PFSK-1 (cell line): ENCODE results near the gene KCNJ6.

Experiments
- FOXP2 ChIP-seq: optimal IDR thresholded peaks from 2 replicates; pipeline ENCODE3; 2011; ENCODE audit warnings: borderline replicate concordance, control low read depth, inconsistent platforms; ENCODE audit not compliant: insufficient read depth; ENCODE audit errors: extremely low read length, extremely low read depth
- POLR2AphosphoS5 ChIP-seq: IDR thresholded peaks from 2 replicates; pipeline ENCODE4 v1.6.1; 2012; ENCODE audit warnings: low read depth, mild to moderate bottlenecking, control low read depth, low read length, moderate library complexity
- SIN3A ChIP-seq: IDR thresholded peaks from 2 replicates; pipeline ENCODE4 v1.6.1; 2012; ENCODE audit warnings: mild to moderate bottlenecking, low read length, moderate library complexity, borderline replicate concordance; ENCODE audit not compliant: insufficient read depth
- TAF1 ChIP-seq: IDR thresholded peaks from 2 replicates; pipeline ENCODE4 v1.6.1; 2012; ENCODE audit warnings: low read length, control low read depth, borderline replicate concordance; ENCODE audit not compliant: insufficient read depth
- TF ChIP-seq, protein P1 (sequence below), 2 experiments: IDR thresholded peaks; 2 replicates each; pipeline versions ENCODE4 v1.6.1 to v1.8.0; 2011 to 2012; ENCODE audit warnings: low read depth in 2 of 2, low read length in 2 of 2, control low read depth in 1 of 2, inconsistent platforms in 1 of 2, mild to moderate bottlenecking in 1 of 2, moderate library complexity in 1 of 2; ENCODE audit not compliant: insufficient read depth in 1 of 2

The KCNJ6 gene

DNA sequence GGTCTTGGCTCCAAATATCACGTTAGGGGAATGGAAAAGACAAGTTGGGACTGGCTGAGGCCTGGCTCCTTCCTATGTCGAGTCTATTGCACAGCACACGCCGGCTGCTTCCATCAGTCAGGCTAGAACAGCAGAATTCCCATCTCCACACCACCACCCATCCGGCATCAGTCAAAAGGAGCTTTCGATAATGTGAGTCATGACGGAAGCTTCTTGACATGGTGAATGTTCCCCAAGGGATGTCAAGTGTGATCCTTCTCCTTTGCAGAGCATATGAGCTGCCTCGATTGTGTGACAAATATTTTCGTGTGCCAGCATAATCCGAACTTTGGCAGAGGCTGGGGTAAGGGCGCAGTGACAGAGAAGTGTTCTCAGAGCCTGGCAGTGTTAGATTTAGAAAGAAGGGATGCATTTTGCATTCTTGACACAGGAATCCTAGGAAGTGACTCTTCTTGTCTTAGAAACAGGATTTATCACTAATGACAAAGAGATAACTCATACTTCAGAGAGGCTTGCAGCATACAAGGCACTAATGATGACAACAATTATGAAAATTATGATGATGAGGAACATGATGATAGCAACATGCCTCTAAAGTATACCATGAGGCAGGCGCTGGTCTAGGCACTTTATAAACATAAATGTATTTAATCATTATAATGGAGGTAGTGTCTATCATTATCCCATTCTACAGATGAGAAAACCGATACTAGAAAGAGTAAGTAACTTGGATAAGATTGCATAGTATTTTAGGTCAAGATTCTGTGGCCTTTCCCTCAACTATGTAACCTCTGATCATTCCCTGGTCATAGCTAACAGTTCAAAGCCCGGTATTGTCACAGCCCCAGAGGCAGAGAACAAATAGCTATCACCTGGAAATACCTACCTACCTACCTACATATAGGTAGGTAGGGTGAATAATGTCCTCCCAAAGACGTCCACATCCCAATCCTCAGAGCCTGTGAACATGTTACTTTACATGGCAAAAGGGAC, 135.0 kb downstream of the KCNJ6 start:
- TF ChIP-seq, protein P1, sequence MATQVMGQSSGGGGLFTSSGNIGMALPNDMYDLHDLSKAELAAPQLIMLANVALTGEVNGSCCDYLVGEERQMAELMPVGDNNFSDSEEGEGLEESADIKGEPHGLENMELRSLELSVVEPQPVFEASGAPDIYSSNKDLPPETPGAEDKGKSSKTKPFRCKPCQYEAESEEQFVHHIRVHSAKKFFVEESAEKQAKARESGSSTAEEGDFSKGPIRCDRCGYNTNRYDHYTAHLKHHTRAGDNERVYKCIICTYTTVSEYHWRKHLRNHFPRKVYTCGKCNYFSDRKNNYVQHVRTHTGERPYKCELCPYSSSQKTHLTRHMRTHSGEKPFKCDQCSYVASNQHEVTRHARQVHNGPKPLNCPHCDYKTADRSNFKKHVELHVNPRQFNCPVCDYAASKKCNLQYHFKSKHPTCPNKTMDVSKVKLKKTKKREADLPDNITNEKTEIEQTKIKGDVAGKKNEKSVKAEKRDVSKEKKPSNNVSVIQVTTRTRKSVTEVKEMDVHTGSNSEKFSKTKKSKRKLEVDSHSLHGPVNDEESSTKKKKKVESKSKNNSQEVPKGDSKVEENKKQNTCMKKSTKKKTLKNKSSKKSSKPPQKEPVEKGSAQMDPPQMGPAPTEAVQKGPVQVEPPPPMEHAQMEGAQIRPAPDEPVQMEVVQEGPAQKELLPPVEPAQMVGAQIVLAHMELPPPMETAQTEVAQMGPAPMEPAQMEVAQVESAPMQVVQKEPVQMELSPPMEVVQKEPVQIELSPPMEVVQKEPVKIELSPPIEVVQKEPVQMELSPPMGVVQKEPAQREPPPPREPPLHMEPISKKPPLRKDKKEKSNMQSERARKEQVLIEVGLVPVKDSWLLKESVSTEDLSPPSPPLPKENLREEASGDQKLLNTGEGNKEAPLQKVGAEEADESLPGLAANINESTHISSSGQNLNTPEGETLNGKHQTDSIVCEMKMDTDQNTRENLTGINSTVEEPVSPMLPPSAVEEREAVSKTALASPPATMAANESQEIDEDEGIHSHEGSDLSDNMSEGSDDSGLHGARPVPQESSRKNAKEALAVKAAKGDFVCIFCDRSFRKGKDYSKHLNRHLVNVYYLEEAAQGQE (IDR thresholded peaks at IDR 0.05; ENCODE audit: insufficient read depth in 1 of 2, low read depth in 2 of 2, low read length in 2 of 2) = no peak
- no peak for TF ChIP-seq FOXP2

DNA sequence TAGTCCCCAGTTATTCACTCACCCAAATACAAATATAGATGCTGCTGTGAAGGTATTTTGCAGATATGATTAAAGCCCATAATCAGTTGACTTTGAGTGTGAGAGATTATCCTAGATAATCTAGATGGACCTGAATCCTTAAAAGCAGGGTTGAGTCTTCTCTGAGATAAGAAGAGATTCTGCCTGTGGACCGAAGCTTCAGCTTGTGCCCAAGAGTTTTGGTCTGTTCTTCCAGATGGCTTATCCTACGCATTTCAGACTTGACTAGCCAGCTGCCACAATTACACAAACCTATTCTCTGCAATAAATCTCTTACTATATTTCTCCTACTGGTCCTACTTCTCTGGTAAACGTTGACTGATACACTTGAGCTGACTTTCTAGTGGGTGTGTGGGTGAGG, 145.1 kb downstream of the KCNJ6 start:
- TF ChIP-seq TAF1 = no peak
- TF ChIP-seq FOXP2 = no peak
- TF ChIP-seq POLR2AphosphoS5 = no peak
- no peak for TF ChIP-seq SIN3A
- TF ChIP-seq, protein P1 (IDR thresholded peaks at IDR 0.05; ENCODE audit: insufficient read depth in 1 of 2, low read depth in 2 of 2, low read length in 2 of 2) = no peak

DNA sequence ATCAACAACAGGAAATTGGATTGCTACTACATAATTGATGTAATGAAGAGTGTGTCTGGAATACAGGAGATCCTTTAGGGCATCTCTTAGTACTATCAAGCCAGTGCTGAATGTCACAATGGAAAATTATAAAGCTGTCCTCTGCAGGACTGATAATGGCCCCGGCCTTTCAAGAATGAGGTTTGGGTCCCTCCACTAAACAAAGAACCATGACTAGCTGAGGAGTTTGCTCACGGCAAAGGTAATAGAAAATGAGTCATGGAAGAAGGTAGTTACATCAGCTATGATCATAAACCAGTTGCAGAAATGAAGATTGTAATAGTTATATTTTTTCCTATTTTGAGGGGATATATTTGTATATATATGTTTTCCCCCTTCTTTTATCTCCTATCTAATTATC, 145.8 kb downstream of the KCNJ6 start:
- TF ChIP-seq, protein P1 (IDR thresholded peaks at IDR 0.05; ENCODE audit: insufficient read depth in 1 of 2, low read depth in 2 of 2, low read length in 2 of 2) = no peak
- TF ChIP-seq SIN3A (no peak), TAF1 (no peak), FOXP2 (no peak), POLR2AphosphoS5 (no peak)

DNA sequence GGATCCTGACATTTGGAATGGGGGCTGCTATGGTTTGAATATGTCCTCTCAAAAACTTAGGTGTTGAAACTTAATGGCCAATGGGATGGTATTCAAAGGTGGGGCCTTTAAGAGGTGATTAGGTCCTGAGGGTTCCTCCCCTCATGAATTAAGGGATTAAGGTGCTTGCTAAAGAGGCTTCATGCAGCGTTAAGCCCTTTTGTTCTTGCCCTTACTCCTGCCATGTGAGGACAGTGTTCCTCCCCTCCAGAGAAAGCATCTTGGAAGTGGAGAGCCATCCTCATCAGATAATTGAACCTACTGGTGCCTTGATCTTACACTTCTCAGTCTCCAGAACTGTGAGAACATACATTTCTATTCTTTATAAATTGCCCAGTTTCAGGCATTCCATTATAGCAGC, 146.6 kb downstream of the KCNJ6 start:
- TF ChIP-seq, protein P1 (IDR thresholded peaks at IDR 0.05; ENCODE audit: insufficient read depth in 1 of 2, low read depth in 2 of 2, low read length in 2 of 2) = no peak
- TF ChIP-seq FOXP2 = no peak
- TF ChIP-seq TAF1 = no peak
- TF ChIP-seq SIN3A = no peak

DNA sequence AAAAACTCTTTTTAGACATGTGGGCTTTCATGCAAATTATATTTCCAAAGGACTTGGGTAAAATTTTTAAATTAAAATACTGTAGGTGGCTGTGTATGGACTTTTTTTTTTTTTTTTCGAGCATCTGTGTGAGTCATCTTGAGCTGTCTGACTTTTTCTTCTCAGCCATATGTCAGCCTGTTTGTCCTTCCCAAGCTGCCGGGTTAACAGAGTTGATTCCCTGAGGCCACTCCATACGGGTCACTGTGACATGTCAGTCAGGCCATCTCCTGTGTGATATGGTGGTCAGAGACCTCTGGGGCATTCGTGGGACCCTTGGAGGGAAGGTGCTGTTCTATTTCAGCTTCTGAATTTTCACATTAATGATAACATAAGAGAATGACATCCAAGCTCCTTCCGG, 148.3 kb downstream of the KCNJ6 start:
- TF ChIP-seq TAF1 (no peak), SIN3A (no peak), POLR2AphosphoS5 (no peak)
- TF ChIP-seq, protein P1 (IDR thresholded peaks at IDR 0.05; ENCODE audit: insufficient read depth in 1 of 2, low read depth in 2 of 2, low read length in 2 of 2) = no peak
